ENCODE data around the gene FOXC1. TPM values are rescaled to one million over a fixed set of nuclear protein-coding genes. Genes with fewer than 3 reads are reported as not detected.

Gene FOXC1
- 10 to 100 TPM; 36.0 to 53.7 (median 50.2) TPM for total RNA-seq

DNA sequence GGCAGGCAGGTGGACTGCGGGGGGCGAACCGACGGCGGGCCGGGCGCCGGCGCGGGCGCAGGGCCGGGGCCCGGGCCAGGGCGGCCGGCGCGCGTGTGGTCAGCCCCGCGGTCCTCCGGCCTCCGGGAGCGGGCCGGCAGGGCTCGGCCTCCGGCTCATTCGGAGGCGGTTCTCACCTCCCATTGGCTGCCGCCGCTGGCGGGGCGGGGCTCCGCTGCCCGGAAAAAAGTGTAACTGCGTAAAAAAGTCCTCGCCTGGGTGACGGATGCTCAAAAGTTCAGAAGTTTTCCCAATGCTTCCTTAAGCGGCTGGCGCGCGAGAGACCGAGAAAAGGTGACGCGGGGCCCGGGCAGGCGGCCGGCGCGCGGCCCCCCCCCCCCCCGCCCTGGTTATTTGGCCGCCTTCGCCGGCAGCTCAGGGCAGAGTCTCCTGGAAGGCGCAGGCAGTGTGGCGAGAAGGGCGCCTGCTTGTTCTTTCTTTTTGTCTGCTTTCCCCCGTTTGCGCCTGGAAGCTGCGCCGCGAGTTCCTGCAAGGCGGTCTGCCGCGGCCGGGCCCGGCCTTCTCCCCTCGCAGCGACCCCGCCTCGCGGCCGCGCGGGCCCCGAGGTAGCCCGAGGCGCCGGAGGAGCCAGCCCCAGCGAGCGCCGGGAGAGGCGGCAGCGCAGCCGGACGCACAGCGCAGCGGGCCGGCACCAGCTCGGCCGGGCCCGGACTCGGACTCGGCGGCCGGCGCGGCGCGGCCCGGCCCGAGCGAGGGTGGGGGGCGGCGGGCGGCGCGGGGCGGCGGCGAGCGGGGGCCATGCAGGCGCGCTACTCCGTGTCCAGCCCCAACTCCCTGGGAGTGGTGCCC is at the start of gene FOXC1:
Gene FOXC1, plus strand, starts transcription at position 268 of the 849 bp plus-strand sequence. Its CDS starts 531 bp downstream, at position 799.
- Histone ChIP-seq H3K36me3 (peaks cover 0 to 6% (median 0%) of the 10 kb centered on the region in 3 donors), H3K27ac (peak within 1 kb of the TSS; percentile 77 to 95 (median 91)), H3K27me3 (peaks cover 0 to 81% of the 10 kb centered on the region in 2 donors), H3K9me3 (no peaks in the 10 kb centered on the region), H3K4me3 (peak within 1 kb of the TSS; percentile 46 to 81 (median 58)), H3K4me1 (peaks cover 0 to 59% (median 8%) of the 10 kb centered on the region in 4 donors)
- WGBS, 2 donors, result 0% methylated on average over 16 to 45 of the region's 115 CpGs
- DNase-seq (ENCODE audit: low spot score in 2 of 2), result peak; percentile 86 to 88
- TF ChIP-seq POLR2A (IDR thresholded peaks at IDR 0.05), result peak; percentile 76 to 83
- TF ChIP-seq, protein P1, sequence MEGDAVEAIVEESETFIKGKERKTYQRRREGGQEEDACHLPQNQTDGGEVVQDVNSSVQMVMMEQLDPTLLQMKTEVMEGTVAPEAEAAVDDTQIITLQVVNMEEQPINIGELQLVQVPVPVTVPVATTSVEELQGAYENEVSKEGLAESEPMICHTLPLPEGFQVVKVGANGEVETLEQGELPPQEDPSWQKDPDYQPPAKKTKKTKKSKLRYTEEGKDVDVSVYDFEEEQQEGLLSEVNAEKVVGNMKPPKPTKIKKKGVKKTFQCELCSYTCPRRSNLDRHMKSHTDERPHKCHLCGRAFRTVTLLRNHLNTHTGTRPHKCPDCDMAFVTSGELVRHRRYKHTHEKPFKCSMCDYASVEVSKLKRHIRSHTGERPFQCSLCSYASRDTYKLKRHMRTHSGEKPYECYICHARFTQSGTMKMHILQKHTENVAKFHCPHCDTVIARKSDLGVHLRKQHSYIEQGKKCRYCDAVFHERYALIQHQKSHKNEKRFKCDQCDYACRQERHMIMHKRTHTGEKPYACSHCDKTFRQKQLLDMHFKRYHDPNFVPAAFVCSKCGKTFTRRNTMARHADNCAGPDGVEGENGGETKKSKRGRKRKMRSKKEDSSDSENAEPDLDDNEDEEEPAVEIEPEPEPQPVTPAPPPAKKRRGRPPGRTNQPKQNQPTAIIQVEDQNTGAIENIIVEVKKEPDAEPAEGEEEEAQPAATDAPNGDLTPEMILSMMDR (IDR thresholded peaks at IDR 0.05), result no peak
- peak in 1 of 2 donors; percentile 86 for TF ChIP-seq EP300 (IDR thresholded peaks at IDR 0.05)

DNA sequence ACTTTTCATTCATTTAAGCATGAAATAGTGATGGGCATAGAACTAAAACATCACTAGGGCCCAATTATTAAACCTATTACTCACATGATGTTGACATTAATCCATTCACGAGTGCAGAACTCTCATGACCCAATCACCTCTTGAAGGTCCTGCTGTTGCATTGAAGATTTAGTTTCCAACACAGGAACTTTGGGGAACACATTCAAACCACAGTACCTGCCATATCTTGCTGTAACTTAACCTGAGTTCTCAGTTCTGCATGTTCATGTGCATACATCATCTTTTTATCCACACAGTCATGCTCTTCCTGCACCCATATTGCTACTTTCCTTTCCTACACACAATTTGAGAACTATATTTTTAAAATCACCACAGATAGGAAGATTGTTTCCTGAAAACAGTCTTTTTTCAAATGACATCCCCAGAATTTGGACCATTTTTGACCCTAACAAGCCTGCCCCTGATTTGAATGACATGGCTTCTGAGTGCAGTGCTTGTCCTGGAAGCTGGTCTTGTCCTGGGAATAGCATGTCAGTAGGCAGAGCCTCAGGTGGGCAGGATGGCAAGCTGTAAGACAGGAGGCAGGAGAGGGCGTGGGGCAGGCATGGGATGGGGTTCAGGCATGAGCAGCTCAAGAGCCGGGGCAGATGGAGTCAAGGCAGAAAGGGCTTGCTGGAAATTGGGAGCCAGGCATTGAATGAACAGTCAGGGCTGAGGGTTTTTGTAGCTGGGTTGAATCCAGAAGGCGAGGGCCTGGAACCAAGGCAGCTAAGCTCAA is 49.2 kb upstream of the FOXC1 start:
- H3K4me1 ChIP-seq, result peaks cover 0 to 2% (median 0%) of the 10 kb centered on the region in 4 donors
- no peak overlapping the region for H3K4me3 ChIP-seq
- H3K27ac ChIP-seq, result no peak overlapping the region
- no peak for DNase-seq (ENCODE audit: low spot score in 2 of 2)
- H3K36me3 ChIP-seq, result no peaks in the 10 kb centered on the region
- no peaks in the 10 kb centered on the region for H3K27me3 ChIP-seq
- no peaks in the 10 kb centered on the region for H3K9me3 ChIP-seq
- TF ChIP-seq EP300 (IDR thresholded peaks at IDR 0.05) (no peak), POLR2A (IDR thresholded peaks at IDR 0.05) (no peak)
- TF ChIP-seq, protein P1 (IDR thresholded peaks at IDR 0.05), result no peak
- 83 to 84% methylated on average over 4 of the region's 4 CpGs for WGBS, 2 donors

DNA sequence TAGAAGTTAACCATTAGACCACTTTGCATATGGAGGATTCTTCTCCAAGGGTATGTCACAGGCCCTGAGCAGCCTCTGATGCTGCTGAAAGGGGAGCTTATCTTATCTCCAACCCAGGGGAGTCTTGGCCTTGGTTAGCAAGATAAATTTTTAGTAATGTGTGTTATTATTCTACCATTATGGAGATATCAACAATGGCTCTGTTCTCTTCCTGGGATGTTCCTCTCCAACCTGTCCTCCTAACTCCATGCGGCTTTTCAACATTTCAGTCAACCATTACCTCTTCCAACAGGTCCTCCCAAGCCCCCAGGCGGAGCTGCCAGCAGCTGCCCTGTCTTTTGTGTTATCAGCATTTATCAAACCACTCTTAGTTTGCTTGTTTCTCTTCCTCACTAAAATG is 48.4 kb upstream of the FOXC1 start:
- no peaks in the 10 kb centered on the region for H3K27me3 ChIP-seq
- 83 to 91% methylated on average over 2 of the region's 2 CpGs for WGBS, 2 donors
- H3K4me1 ChIP-seq, result no peaks in the 10 kb centered on the region
- no peaks in the 10 kb centered on the region for H3K9me3 ChIP-seq
- no peak overlapping the region for H3K27ac ChIP-seq
- no peaks in the 10 kb centered on the region for H3K36me3 ChIP-seq
- TF ChIP-seq, protein P1 (IDR thresholded peaks at IDR 0.05), result no peak
- no peak for TF ChIP-seq EP300 (IDR thresholded peaks at IDR 0.05)
- no peak for TF ChIP-seq POLR2A (IDR thresholded peaks at IDR 0.05)
- no peak for DNase-seq (ENCODE audit: low spot score in 2 of 2)
- no peak overlapping the region for H3K4me3 ChIP-seq

DNA sequence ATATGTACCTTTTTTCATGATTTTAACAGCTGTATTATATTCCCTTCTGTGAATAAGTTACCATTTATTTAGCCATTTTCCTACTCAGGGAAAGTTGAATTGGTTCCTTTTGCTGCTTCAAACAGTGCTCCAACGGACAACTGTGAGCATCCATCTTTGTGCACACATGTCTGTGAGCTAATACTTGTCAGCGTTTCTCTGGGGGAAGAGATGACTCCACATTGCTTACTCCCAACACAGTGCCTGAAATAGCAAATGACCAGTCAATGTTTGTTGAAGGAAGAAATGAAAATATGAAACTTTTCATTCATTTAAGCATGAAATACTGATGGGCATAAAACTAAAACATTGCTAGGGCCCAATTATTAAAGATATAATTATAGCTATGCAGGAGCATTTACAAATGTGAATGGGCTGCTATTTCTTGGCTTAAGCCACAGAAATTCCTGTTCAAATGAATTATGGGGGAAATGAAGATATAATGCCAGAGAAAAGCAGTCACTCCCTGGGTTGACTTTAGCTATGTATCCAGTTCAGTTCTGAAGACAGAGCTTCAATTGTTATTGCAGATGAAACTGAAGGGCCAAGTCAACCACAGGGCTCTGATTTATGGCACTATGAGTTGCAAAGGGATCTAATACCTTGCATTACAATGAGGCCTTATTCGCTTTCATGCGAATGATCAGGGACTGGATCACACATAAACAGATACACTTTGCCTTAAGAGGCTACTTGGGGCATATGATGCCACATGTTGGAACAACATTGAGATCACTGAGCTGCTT is 47.4 kb upstream of the FOXC1 start:
- no peak overlapping the region for H3K27ac ChIP-seq
- TF ChIP-seq, protein P1 (IDR thresholded peaks at IDR 0.05), result no peak
- TF ChIP-seq POLR2A (IDR thresholded peaks at IDR 0.05) (no peak), EP300 (IDR thresholded peaks at IDR 0.05) (no peak)
- 53 to 59% methylated on average over 4 of the region's 4 CpGs for WGBS, 2 donors

More for the DNA sequence above, 47.4 kb upstream of the FOXC1 start:
- Histone ChIP-seq H3K4me3 (no peak overlapping the region), H3K36me3 (no peaks in the 10 kb centered on the region), H3K27me3 (no peaks in the 10 kb centered on the region), H3K4me1 (no peaks in the 10 kb centered on the region), H3K9me3 (no peaks in the 10 kb centered on the region)
- DNase-seq (ENCODE audit: low spot score in 2 of 2), result no peak

Data from tibial nerve (tissue), 4 donors.